ENCODE data around the gene NCEH1. TPM values are rescaled to one million over a fixed set of nuclear protein-coding genes. Genes with fewer than 3 reads are reported as not detected.

The NCEH1 gene
- polyA plus RNA-seq, 3 donors, result 8.6 to 23.9 (median 20.7) TPM

DNA sequence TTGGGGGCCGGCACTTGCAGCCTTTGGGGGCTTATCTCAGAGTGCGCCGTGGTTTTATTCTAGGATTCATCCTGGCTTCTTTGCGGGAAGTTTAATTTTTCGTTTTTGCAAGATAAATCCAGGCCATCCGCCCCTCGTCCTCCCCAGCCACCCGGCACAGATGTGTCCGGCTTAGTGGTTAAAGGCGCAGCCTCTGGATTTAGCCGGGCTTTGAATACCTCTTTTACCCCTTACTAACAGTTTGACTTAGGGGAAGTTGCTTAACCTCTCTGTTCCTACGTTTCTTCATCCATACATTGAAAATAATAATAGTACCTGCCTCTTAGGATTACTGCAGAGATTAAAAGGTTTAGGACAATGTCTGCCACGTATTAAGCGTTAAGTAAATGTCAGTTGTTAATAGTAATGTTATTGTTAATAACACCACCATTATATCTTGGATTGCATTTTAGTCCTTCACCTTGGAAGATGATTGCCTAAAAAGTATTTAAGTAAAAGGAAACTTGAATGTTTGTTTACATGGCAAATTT lies 40.4 kb upstream of the NCEH1 start:
- TF ChIP-seq, protein P1, sequence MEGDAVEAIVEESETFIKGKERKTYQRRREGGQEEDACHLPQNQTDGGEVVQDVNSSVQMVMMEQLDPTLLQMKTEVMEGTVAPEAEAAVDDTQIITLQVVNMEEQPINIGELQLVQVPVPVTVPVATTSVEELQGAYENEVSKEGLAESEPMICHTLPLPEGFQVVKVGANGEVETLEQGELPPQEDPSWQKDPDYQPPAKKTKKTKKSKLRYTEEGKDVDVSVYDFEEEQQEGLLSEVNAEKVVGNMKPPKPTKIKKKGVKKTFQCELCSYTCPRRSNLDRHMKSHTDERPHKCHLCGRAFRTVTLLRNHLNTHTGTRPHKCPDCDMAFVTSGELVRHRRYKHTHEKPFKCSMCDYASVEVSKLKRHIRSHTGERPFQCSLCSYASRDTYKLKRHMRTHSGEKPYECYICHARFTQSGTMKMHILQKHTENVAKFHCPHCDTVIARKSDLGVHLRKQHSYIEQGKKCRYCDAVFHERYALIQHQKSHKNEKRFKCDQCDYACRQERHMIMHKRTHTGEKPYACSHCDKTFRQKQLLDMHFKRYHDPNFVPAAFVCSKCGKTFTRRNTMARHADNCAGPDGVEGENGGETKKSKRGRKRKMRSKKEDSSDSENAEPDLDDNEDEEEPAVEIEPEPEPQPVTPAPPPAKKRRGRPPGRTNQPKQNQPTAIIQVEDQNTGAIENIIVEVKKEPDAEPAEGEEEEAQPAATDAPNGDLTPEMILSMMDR (IDR thresholded peaks at IDR 0.05), result no peak
- Mint-ChIP-seq H3K36me3 (peaks cover 8 to 14% of the 10 kb centered on the region in 2 donors), H3K4me1 (peaks cover 25% of the 10 kb centered on the region), H3K27me3 (ENCODE audit: low read depth in 3 of 3) (no peaks in the 10 kb centered on the region), H3K4me3 (peak overlapping the region; percentile 98 to 99), H3K27ac (peak overlapping the region in 6 of 7 donors; percentile 88 to 98 (median 95)), H3K9me3 (peaks cover 0 to 2% (median 0%) of the 10 kb centered on the region in 7 donors)
- peak in 1 of 3 donors; percentile 19 for DNase-seq
- H3K9ac ChIP-seq (ENCODE audit: insufficient read depth, low read length, poor library complexity, severe bottlenecking), result peak overlapping the region; percentile 77
- H3K4me3 ChIP-seq (replicated peaks in 1 of 3; ENCODE audit: low read depth in 2 of 3, low read length in 3 of 3), result peak overlapping the region; percentile 63 to 99 (median 83)
- H3K27me3 ChIP-seq (ENCODE audit: control insufficient read depth in 2 of 2, insufficient read depth in 2 of 2, low read length in 2 of 2), result no peaks in the 10 kb centered on the region
- peak overlapping the region; percentile 48 to 68 for H3K27ac ChIP-seq (ENCODE audit: low read depth in 1 of 2, low read length in 2 of 2)
- peaks cover 6 to 17% of the 10 kb centered on the region in 2 donors for H3K36me3 ChIP-seq (replicated peaks in 1 of 2; ENCODE audit: control insufficient read depth in 1 of 2, insufficient read depth in 2 of 2, low read length in 2 of 2)
- peaks cover 13 to 24% of the 10 kb centered on the region in 2 donors for H3K4me1 ChIP-seq (ENCODE audit: control insufficient read depth in 1 of 2, insufficient read depth in 2 of 2, low read length in 2 of 2)
- H3K4me2 ChIP-seq (replicated peaks; ENCODE audit: extremely low read depth, low read length, poor library complexity, severe bottlenecking), result peak overlapping the region; percentile 97
- intact Hi-C loops (cut with micrococcal nuclease), result loop anchor here in 1 of 2 donors (5.0 kb wide), 2 partner anchors 39 to 74 kb away; partner anchors contain the start of gene NCEH1
- H3K9me3 ChIP-seq (replicated peaks in 1 of 2; ENCODE audit: control insufficient read depth in 1 of 2, insufficient read depth in 1 of 2, low read length in 2 of 2), result no peaks in the 10 kb centered on the region
- 0% methylated on average over 7 of the region's 14 CpGs for WGBS (ENCODE audit: insufficient coverage)
- H4K20me1 ChIP-seq (ENCODE audit: insufficient read depth, low read length), result no peaks in the 10 kb centered on the region
- H3K79me2 ChIP-seq (ENCODE audit: insufficient read depth, low read length), result peaks cover 55% of the 10 kb centered on the region
- peak overlapping the region; percentile 99 for H2AFZ ChIP-seq (ENCODE audit: insufficient read depth, low read depth, low read length, poor library complexity, severe bottlenecking)

DNA sequence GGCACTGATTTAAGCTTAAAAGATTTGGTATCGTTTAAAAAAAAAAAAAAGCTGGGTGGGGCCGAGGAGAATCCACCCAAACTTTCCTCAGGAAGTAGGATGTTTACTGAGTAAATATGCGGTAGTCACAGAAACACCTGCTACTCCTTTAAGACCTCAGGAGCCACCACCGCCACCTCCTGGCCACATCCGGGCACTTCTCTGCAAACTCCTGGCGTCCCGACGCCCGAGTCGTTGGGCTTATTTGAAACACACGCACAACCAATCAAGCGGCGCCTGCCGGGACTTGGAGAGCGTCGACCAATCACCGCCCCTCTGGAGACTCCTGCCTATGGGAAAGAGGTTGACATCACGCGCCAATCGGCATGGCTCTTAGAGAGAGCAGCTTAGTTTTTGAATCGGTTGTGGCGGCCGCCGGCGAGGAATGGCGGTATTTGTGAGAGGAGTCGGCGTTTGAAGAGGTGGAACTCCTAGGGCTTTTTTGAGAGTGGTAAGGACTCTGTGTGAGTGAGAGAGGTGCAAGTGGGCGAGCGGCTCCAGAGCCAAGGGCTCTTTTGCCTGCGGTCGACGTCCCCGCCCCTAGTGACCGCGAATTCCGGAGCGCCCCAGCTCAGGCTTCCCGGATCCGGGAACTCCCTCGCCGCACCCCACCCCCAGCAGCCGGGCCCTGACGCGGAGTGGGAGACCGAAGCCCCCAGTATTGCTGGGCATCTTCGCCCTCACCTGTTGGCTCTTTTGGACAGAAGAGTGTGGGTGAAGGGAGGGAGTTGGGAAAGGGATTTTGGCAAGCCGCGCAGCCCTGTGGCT lies 39.7 kb upstream of the NCEH1 start, which contains the start of gene ECT2:
Gene ECT2 (plus strand): TSS at position 359 of the 807 bp plus-strand sequence. CDS start 3,805 bp downstream, outside the sequence.
- Mint-ChIP-seq H3K9me3 (peaks cover 0 to 2% (median 0%) of the 10 kb centered on the region in 7 donors), H3K27me3 (ENCODE audit: low read depth in 3 of 3) (peaks cover 0 to 1% (median 0%) of the 10 kb centered on the region in 3 donors), H3K36me3 (peaks cover 6 to 12% of the 10 kb centered on the region in 2 donors), H3K4me1 (peaks cover 25% of the 10 kb centered on the region), H3K4me3 (peak within 1 kb of the TSS; percentile 98 to 99), H3K27ac (peak within 1 kb of the TSS; percentile 85 to 98 (median 95))
- peak within 1 kb of the TSS; percentile 97 for H3K4me2 ChIP-seq (replicated peaks; ENCODE audit: extremely low read depth, low read length, poor library complexity, severe bottlenecking)
- peak within 1 kb of the TSS; percentile 63 to 99 (median 83) for H3K4me3 ChIP-seq (replicated peaks in 1 of 3; ENCODE audit: low read depth in 2 of 3, low read length in 3 of 3)
- peak within 1 kb of the TSS; percentile 99 for H2AFZ ChIP-seq (ENCODE audit: insufficient read depth, low read depth, low read length, poor library complexity, severe bottlenecking)
- no peaks in the 10 kb centered on the region for H3K9me3 ChIP-seq (replicated peaks in 1 of 2; ENCODE audit: control insufficient read depth in 1 of 2, insufficient read depth in 1 of 2, low read length in 2 of 2)
- H3K79me2 ChIP-seq (ENCODE audit: insufficient read depth, low read length), result peaks cover 49% of the 10 kb centered on the region
- H3K9ac ChIP-seq (ENCODE audit: insufficient read depth, low read length, poor library complexity, severe bottlenecking), result peak within 1 kb of the TSS; percentile 77
- DNase-seq, result peak; percentile 99
- no peaks in the 10 kb centered on the region for H3K27me3 ChIP-seq (ENCODE audit: control insufficient read depth in 2 of 2, insufficient read depth in 2 of 2, low read length in 2 of 2)
- WGBS (ENCODE audit: insufficient coverage), result 1% methylated on average over 34 of the region's 49 CpGs
- intact Hi-C loops (cut with micrococcal nuclease), result loop anchor here in 1 of 2 donors (5.0 kb wide), 2 partner anchors 38 to 73 kb away; partner anchors contain the start of gene NCEH1
- H3K4me1 ChIP-seq (ENCODE audit: control insufficient read depth in 1 of 2, insufficient read depth in 2 of 2, low read length in 2 of 2), result peaks cover 13 to 24% of the 10 kb centered on the region in 2 donors
- peak within 1 kb of the TSS; percentile 48 to 85 for H3K27ac ChIP-seq (ENCODE audit: low read depth in 1 of 2, low read length in 2 of 2)
- TF ChIP-seq, protein P1 (IDR thresholded peaks at IDR 0.05), result peak; percentile 79
- H4K20me1 ChIP-seq (ENCODE audit: insufficient read depth, low read length), result no peaks in the 10 kb centered on the region
- peaks cover 0 to 10% of the 10 kb centered on the region in 2 donors for H3K36me3 ChIP-seq (replicated peaks in 1 of 2; ENCODE audit: control insufficient read depth in 1 of 2, insufficient read depth in 2 of 2, low read length in 2 of 2)

All from CD14-positive monocyte (primary cell).